Peyer's patch (tissue), 4 donors: ENCODE measurements around the gene DPY19L3.

Source experiments
- CTCF ChIP-seq, 6 experiments: fragments of 450-650 bp in 4 of 6; fragments of 200-600 bp in 2 of 6; sonication (generic) in 1 of 6; IDR thresholded peaks; one replicate each; pipeline ENCODE4 v1.5.1; 2017 to 2019; ENCODE audit warnings: antibody characterized with exemption in 6 of 6, mild to moderate bottlenecking in 3 of 6, moderate library complexity in 1 of 6
- POLR2A ChIP-seq, 2 donors: fragments of 450-650 bp; IDR thresholded peaks; one replicate each; pipeline ENCODE4 v1.5.1; 2017; ENCODE audit warnings: antibody characterized with exemption in 2 of 2, mild to moderate bottlenecking in 2 of 2, moderate library complexity in 2 of 2

- TF ChIP-seq POLR2A (IDR thresholded peaks at IDR 0.05), result no peak
- TF ChIP-seq CTCF (IDR thresholded peaks at IDR 0.05), result no peak
These were observed 22.0 kb downstream of the DPY19L3 start for GRCh38 chr19:32427536-32427935.
